Measurements from ENCODE around the gene GABARAPL2.
"Not testable (repeated sequence)": the region's sequence is repeated elsewhere in the genome, so short reads cannot be mapped to it uniquely, and the experiment has no call there.

The GABARAPL2 gene

DNA sequence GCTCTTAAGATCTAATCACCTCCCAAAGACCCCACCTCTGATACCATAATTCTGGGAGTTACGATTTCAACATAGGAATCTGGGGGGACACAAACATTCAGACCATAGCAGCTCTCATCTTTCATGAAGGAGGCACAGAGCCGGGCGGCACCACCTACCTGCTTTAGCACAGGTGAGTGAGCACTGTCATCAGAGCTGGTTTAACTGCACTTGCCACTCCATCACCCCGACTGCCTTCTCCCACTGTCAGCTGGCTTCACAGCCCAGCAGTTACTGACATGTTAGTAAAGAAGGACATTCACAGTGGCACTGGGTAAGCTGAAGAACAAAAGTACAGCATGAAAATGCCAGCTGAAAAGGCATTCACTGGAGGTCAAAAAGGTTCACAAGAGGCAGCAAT, 22.5 kb downstream of the GABARAPL2 start:
- FAIRE-seq: no peak
- no peak for DNase-seq (ENCODE audit: extremely low spot score, insufficient read length, low read depth)

GRCh38 chr16:75589306-75589705, 23.1 kb downstream of the GABARAPL2 start:
- FAIRE-seq (no peak), DNase-seq (ENCODE audit: extremely low spot score, insufficient read length, low read depth) (no peak)

- DNase-seq (ENCODE audit: extremely low spot score, insufficient read length, low read depth): no peak
- FAIRE-seq: no peak
These were observed 25.0 kb downstream of the GABARAPL2 start for GRCh38 chr16:75590920-75591843.

DNA sequence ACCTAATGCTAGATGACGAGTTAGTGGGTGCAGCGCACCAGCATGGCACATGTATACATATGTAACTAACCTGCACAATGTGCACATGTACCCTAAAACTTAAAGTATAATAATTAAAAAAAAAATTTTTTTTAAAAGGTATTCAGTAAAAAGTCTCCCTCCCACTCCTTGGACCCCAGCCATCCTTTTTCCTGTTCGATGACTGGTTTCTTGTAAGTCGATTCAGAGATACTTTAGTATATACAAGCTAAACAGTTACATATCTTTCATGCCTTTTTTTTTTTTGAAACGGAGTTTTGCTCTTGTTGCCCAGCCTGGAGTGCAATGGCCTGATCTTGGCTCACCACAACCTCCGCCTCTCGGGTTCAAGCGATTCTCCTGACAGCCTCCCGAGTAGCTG, 25.7 kb downstream of the GABARAPL2 start:
- not testable (repeated sequence) for DNase-seq (ENCODE audit: extremely low spot score, insufficient read length, low read depth); FAIRE-seq

GRCh38 chr16:75593308-75593707, 27.1 kb downstream of the GABARAPL2 start:
- no peak for FAIRE-seq
- DNase-seq (ENCODE audit: extremely low spot score, insufficient read length, low read depth): no peak

DNA sequence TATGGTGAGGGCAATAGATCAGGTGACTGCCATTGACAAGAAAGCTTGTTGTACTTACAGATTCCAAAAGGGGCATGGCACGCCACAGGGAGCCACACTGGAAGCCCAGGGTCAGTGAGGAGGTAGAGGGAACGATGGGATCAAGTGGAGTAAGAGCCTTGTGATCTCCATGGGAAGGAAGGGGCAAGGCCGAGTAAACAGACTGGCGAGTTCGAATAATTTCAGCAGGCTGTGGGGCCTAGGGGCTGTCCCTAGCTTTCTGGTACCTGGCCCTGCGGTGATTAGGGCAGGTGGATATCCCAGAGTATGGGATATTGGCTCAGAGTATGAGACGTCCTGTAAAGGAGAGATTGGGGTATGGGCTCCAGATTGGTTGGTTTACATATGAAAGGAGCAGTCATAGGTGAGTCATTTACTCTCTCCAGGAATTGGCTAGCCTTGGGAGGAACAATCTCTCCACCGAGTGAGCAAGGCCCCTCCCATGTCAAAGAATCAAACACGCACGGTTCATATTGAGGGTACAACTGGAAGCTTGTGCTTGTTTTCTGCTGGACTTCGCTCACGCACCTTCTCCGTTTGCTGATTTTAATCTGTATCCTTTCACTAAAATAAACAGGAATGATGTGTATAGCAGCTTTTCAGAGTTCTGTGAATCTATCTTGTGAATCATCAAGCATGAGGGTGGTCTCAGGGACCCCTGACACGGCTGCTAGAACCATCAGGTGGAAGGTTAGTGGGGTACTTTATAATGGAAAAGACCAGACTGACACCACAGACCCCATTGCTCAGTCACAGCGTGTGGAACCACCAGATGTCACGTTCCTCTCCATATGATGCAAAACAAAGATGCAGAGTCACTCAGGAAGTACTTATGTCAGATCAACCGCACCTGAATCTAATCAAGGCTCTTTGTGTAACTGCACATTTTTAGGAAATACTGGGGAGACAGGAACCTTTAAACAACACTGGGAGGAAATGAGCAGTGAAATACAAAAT, 27.9 kb downstream of the GABARAPL2 start:
- DNase-seq (ENCODE audit: extremely low spot score, insufficient read length, low read depth): no peak
- FAIRE-seq: no peak

- FAIRE-seq (no peak), DNase-seq (ENCODE audit: extremely low spot score, insufficient read length, low read depth) (no peak)
These were observed 33.5 kb downstream of the GABARAPL2 start for GRCh38 chr16:75599452-75600277.

DNA sequence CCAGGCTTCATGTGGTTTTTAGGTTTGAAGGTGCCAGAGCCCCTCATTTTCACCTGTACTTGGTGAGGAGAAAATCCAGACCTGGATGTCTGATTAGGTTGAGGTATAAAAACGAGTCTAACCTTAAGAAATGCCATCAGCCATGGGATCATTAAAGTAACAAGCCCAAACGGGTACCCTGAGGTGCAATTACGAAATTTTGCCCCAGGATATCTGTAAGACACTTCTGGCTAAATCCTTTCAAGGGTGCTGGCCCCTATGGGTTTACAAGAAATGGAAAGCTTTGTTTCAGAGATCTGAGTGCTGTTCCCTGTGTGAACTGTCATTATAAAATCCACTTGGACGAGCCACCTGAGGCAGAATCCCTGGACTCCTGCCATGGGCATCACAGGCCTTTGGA, 37.1 kb downstream of the GABARAPL2 start:
- no peak for FAIRE-seq
- DNase-seq (ENCODE audit: extremely low spot score, insufficient read length, low read depth): no peak

DNA sequence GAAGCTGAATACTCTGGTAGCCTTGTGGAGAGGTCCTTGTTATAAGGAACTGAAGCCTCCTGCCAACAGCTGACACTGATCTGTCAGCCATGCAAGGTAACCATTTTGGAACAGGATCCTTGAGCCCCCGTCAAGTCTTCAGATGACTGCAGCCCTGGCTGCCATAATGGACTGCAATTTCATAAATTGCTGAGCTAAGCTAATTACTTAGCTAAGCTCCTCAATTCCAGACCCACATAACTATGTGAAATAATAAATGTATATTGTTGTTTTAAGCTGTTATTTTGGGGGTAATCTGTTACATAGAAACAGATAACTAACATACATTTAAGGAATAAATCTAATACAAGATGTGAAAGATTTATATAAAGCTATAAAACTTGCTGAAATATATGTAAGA, 40.3 kb downstream of the GABARAPL2 start:
- no peak for FAIRE-seq
- DNase-seq (ENCODE audit: extremely low spot score, insufficient read length, low read depth): no peak

- no peak for FAIRE-seq
- no peak for DNase-seq (ENCODE audit: extremely low spot score, insufficient read length, low read depth)
These were observed 48.1 kb downstream of the GABARAPL2 start for GRCh38 chr16:75614066-75614897.

DNA sequence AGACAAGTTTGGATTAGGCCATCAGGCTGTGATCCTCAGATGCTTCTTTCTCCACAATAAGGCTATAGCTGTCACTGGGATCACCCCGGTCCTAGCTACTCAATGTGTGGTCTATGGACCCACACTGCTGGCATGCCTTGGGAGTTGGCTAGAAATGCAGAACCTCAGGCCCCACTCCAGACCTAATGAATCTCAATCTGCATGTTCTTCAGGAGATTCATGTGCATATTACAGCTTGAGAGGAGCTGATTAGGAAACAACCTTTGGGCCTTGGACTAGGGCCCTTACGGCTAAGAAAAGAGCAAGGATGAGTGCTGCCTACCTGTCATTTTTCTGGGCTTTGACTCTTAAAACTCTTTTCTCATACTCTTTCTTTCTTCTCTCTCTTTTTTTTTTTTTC, 49.4 kb downstream of the GABARAPL2 start:
- no peak for DNase-seq (ENCODE audit: extremely low spot score, insufficient read length, low read depth)
- FAIRE-seq: no peak

DNA sequence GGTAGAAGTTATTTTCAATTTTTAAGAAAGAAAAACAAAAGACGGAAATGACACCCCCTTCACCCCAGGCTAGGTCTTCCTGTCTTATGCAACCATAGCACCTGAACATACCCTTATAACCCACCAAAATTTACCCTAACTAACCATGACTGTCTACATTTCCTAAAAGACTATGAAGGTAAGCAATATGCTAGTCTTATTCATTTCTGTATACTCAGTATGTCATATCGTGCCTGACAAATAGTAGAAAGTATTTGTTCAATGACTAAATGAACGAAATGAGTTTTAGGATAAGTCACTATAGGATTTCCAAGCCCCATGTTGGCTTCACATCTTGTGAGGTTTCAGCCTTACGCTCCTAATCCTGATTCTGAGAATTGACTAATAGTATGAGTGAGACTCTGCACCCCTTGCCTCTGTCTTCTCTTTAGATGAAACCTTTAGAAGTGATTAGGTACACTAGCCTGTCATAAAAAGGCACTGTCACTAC, 50.4 kb downstream of the GABARAPL2 start:
- no peak for FAIRE-seq
- DNase-seq (ENCODE audit: extremely low spot score, insufficient read length, low read depth): no peak

DNA sequence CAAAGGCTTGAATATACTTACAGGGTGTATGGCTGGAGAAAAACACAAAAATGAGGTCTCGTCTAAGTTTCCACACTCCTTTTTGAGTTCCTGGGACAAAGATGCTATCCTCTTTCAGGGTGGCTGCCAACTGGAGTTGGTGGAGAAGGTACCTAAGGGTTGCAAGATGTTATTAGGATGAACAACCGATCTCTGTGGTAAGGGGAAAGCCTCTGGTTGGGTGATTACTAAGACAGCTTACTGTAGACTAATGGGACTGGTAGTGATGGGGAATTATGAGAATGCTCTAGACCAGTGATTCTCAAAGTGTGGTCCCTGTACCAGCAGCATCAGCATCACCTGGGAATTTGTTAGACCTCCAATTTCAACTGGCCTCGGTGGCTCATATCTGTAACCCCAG, 50.9 kb downstream of the GABARAPL2 start:
- no peak for FAIRE-seq
- DNase-seq (ENCODE audit: extremely low spot score, insufficient read length, low read depth): no peak

DNA sequence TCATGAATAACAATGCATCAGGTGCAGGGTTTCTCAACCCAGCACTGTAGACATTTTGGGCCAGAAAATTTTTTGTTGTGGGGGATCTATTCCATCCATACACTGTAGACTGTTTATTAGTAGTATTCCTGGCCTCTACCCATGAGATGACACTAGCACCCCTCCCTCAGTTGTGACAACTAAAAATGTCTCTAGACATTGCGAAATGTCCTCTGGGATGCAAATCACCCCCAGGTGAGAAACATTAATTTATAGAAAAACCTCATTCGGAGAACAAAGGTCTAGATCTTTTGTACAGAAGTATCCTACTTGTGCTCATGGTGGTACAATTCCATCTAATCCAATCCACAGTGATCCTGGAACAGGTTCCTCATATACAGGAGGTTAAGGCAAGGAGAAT, 52.6 kb downstream of the GABARAPL2 start:
- FAIRE-seq (no peak), DNase-seq (ENCODE audit: extremely low spot score, insufficient read length, low read depth) (no peak)

DNA sequence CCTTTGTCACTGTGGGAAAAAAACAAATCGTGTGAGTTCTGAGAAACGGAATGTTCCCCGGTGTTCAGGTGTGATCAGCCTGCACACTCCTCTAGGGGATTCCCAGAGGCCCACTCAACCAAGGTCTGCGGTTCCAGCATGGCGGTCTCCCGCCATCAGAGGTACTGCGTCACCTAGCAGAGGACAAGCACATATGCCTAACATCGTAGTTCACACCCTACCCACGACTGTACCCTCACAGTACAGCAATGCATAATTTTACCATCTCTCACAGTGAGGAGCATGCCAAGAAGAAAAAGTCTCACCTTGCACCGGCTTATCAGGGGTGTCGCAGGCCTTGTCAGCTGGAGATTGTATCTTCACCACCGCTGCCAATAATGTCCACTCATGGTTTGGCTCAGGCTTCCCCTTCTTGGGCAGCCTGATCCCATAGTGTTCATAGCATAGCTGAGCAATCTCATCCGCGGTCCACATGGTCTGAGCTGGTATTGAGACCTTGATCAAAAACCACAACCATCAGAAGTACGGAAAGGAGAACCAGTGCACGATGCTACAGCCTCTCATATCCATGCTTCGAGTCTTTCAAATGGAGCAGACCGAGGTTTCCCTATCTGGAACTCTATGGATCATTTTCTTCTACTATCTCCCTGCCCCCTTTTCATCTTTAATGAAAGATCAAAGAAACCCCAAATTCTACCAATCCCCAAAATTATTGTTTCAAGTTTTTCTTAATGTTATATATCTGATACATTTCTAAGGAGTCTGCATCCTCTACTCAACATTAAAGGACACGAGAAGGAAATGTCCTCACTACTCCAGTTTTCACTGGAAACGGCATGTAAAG, 54.4 kb downstream of the GABARAPL2 start:
- FAIRE-seq: no peak

GRCh38 chr16:75621170-75621477, 54.9 kb downstream of the GABARAPL2 start:
- no peak for DNase-seq (ENCODE audit: extremely low spot score, insufficient read length, low read depth)
- FAIRE-seq: peak; percentile 61

More for the DNA sequence above, 54.4 kb downstream of the GABARAPL2 start:
- no peak for DNase-seq (ENCODE audit: extremely low spot score, insufficient read length, low read depth)

DNA sequence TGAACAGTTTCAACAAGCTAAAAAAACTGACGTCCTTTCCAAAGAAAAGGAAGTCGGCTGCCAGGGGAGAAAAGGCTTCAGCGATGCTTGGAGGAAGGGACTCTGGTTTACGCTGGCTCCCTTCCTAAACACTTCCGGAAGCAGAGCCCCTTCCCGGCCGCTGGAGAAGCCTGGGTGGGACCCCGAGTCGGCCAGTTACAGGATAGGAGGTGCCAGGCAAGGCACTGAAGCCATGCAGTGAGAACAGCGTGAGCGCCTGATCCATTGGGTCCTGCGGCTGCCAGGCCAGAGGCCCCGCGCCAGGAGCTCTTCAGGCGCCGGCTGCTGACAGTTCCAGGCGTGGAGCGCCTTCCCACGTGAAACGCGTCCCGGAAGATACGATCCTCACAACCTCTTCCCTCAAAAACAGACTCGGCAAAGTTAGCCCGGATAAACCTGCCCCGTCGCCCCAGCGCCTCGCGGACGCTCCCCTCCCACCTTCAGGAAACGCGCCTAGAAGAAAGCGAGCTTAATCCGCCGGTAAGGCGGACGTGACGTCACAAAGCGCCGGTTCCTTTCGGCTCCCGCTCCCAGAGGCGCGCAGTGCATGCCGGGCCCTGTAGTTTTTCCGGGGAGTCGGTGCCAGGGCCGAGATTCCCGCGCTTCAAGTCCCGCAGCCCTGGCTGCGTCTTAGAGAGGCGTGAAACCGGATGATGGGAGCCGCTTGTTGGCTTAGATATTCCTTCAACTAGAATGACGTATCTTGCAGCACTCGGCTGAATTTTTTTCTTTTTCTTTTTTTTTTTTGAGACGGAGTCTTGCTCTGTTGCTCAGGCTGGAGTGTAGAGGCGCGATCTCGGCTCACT, 56.8 kb downstream of the GABARAPL2 start, which contains the start of gene ADAT1:
TSS of gene ADAT1 (minus strand) at position 521 of the 845 bp plus-strand sequence. CDS start 2,482 bp downstream, outside the sequence.
- FAIRE-seq (peak; percentile 89), DNase-seq (ENCODE audit: extremely low spot score, insufficient read length, low read depth) (peak; percentile 87)

All from GM18507 (cell line).